Breast epithelium (tissue), 3 donors: ENCODE measurements around the gene ELOVL7.

Experiments used
- POLR2A ChIP-seq: fragments of 450-650 bp; IDR thresholded peaks from one replicate; pipeline ENCODE4 v1.6.1; 2016; ENCODE audit warnings: antibody characterized with exemption, mild to moderate bottlenecking, moderate library complexity
- POLR2AphosphoS5 ChIP-seq, 3 donors: sonication (generic); formaldehyde crosslinking; IDR thresholded peaks; one replicate each; pipeline ENCODE4 v1.6.1; 2017; ENCODE audit warnings: antibody characterized with exemption in 3 of 3
- TF ChIP-seq, protein P1 (sequence below), 3 donors: fragments of 450-650 bp; IDR thresholded peaks; one replicate each; pipeline ENCODE4 v1.5.1; 2016 to 2017; ENCODE audit warnings: antibody characterized with exemption in 3 of 3, mild to moderate bottlenecking in 3 of 3, moderate library complexity in 3 of 3

DNA sequence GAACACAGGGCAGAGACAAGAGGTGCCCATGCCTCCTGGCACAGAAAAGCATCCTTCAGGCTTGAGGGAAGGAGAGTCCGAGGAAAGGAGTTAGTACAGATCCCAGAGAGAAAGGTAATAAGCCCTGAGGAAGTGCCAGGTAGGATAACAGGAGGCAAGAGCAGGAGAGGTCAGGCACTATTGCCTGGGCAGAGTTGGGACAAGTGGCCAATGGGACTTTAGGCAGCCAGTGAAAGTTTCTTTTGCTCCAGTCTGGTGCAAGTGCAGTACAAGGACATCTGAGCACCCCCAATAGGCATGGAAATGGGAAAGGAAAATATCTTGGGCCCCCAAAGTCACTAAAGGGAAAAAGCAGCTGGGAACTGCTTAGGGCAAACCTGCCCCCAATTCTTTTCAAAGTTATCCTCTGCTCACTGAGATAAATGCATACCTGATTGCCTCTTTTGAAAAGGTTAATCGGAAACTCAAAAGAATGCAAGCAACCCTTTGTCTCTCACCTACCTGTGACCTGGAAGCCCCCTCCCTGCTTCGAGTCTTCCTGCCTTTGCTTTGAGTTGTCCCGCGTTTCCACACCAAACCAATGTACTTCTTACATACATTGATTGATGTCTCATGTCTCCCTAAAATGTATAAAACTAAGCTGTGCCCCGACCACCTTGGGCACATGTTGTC lies 46.5 kb downstream of the ELOVL7 start:
- TF ChIP-seq POLR2A = no peak
- TF ChIP-seq, protein P1, sequence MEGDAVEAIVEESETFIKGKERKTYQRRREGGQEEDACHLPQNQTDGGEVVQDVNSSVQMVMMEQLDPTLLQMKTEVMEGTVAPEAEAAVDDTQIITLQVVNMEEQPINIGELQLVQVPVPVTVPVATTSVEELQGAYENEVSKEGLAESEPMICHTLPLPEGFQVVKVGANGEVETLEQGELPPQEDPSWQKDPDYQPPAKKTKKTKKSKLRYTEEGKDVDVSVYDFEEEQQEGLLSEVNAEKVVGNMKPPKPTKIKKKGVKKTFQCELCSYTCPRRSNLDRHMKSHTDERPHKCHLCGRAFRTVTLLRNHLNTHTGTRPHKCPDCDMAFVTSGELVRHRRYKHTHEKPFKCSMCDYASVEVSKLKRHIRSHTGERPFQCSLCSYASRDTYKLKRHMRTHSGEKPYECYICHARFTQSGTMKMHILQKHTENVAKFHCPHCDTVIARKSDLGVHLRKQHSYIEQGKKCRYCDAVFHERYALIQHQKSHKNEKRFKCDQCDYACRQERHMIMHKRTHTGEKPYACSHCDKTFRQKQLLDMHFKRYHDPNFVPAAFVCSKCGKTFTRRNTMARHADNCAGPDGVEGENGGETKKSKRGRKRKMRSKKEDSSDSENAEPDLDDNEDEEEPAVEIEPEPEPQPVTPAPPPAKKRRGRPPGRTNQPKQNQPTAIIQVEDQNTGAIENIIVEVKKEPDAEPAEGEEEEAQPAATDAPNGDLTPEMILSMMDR (IDR thresholded peaks at IDR 0.05) = no peak
- TF ChIP-seq POLR2AphosphoS5 (IDR thresholded peaks at IDR 0.05) = no peak
